Pancreas (tissue), 10 donors: Measurements from ENCODE around the gene AIRE. TPM values are rescaled to one million over a fixed set of nuclear protein-coding genes. Genes with fewer than 3 reads are reported as not detected.
A peak's percentile ranks its signal among the peaks of the same experiment; 100 is the strongest.

ENCODE experiments used
- ATAC-seq, 4 donors: fragments of 200-7000 bp; cut with Tn5 transposase; one replicate each; pipeline versions ENCODE4 v1.8.0 to v1.9.1; 2020; ENCODE audit warnings: mild to moderate bottlenecking in 4 of 4, moderate library complexity in 4 of 4
- DNase-seq, 6 donors: peaks; one replicate each; pipeline ENCODE4 v3.0.0-alpha.2; 2020
- FAIRE-seq: peaks from 2 replicates; lab custom pipeline; 2012; peaks lifted over from hg19 to GRCh38; lab: Jason Lieb, UNC
- H3K27ac ChIP-seq, 4 donors: fragments of 200-600 bp; sonication (generic); 1 replicate in 3 of 4; 2 replicates in 1 of 4; pipeline versions ENCODE4 v1.5.0 to v1.8.0; 2020
- H3K27me3 ChIP-seq, 4 donors: fragments of 200-600 bp; one replicate each; pipeline ENCODE4 v1.8.0; 2021
- H3K36me3 ChIP-seq, 3 donors: fragments of 200-600 bp; sonication (generic) in 1 of 3; one replicate each; pipeline versions ENCODE4 v1.5.0 to v1.8.0; 2020 to 2021
- H3K4me1 ChIP-seq, 3 donors: fragments of 200-600 bp; one replicate each; pipeline ENCODE4 v1.8.0; 2021
- H3K4me3 ChIP-seq, 4 donors: fragments of 200-600 bp; sonication (generic) in 2 of 4; one replicate each; pipeline versions ENCODE4 v1.5.0 to v1.8.0; 2020 to 2021
- H3K9me3 ChIP-seq, 4 donors: fragments of 200-600 bp; one replicate each; pipeline ENCODE4 v1.8.0; 2021
- CTCF ChIP-seq, 4 donors: fragments of 200-600 bp; sonication (generic) in 3 of 4; IDR thresholded peaks; one replicate each; pipeline versions ENCODE4 v1.5.0 to v1.8.0; 2021; ENCODE audit warnings: antibody characterized with exemption in 4 of 4
- WGBS, 2 donors: extraction: QIAGEN DNeasy Blood & Tissue Kit; methylation state at CpG; one replicate each; pipeline ENCODE4 v1.1.7; 2013; 5-methylcytosine and 5-hydroxymethylcytosine counted together
- intact Hi-C, 3 donors: fragments of 100-400 bp; cut with DNase I; formaldehyde crosslinking; loops; one replicate each; pipeline versions ENCODE4 v1.11.1 to v1.14.2; 2022
- polyA plus RNA-seq, 2 donors: library from polyadenylated mRNA; stranded (reverse); fragments of 200-250 nt; gene quantifications; one replicate each; pipeline ENCODE4 v1.2.3, GENCODE V29; 2013
- total RNA-seq, 6 donors: library from RNA; stranded (reverse); fragmentation: NEBNext Ultra II Directional in 4 of 6; extraction: Animal tissue kit (Norgen Biotek cat#: 25700) in 4 of 6; gene quantifications; one replicate each; pipeline versions ENCODE4 v1.2.1 to v1.2.4, GENCODE V29; 2021 to 2023
- donor health status: healthy with polysubstance abuse.
- donor health status: DM: no; HTN: no; CAD: no; lungs with moderate emphysema.
- donor health status: DM: no; HTN: no; CAD: no.
- donor health status: control.
- donor health status: control.
- donor health status: Bipolar disorder and iron deficiency.
- donor health status: DM: yes; HTN: yes; CAD: no.
- donor health status: DM: no; HTN: no; CAD: no.
- donor health status: DM: no; HTN: no; CAD: no.
- donor health status: DM: yes; HTN: yes; CAD: no.

AIRE gene
- total and polyA plus RNA-seq, 8 donors: 0.02 TPM; not detected in 7

- intact Hi-C loops: no loop called here
- Histone ChIP-seq H3K27ac (no peak overlapping the region), H3K27me3 (no peaks in the 10 kb centered on the region), H3K4me1 (no peaks in the 10 kb centered on the region), H3K4me3 (no peak overlapping the region), H3K36me3 (peaks cover 0 to 38% (median 10%) of the 10 kb centered on the region in 3 donors), H3K9me3 (no peaks in the 10 kb centered on the region)
- ATAC-seq: no peak
- FAIRE-seq: no peak
- DNase-seq: no peak
- WGBS, 2 donors: 94 to 95% methylated on average over 13 of the region's 13 CpGs
- TF ChIP-seq CTCF (IDR thresholded peaks at IDR 0.05): no peak
These were observed 35.2 kb downstream of the AIRE start for GRCh38 chr21:44320847-44321246.

- Histone ChIP-seq H3K9me3 (no peaks in the 10 kb centered on the region), H3K4me1 (no peaks in the 10 kb centered on the region), H3K36me3 (peaks cover 0 to 38% (median 14%) of the 10 kb centered on the region in 3 donors), H3K4me3 (no peak overlapping the region), H3K27ac (no peak overlapping the region), H3K27me3 (no peaks in the 10 kb centered on the region)
- WGBS, 2 donors: 95 to 97% methylated on average over 22 to 23 of the region's 23 CpGs
- peak in 1 of 6 donors; percentile 81 for DNase-seq
- no peak for ATAC-seq
- TF ChIP-seq CTCF (IDR thresholded peaks at IDR 0.05): no peak
- intact Hi-C loops: no loop called here
- FAIRE-seq: no peak
These were observed 36.3 kb downstream of the AIRE start for GRCh38 chr21:44321846-44322450.

- ATAC-seq (no peak), DNase-seq (peak in 1 of 6 donors; percentile 73), FAIRE-seq (no peak)
- peaks cover 0 to 38% (median 14%) of the 10 kb centered on the region in 3 donors for H3K36me3 ChIP-seq
- no peaks in the 10 kb centered on the region for H3K9me3 ChIP-seq
- H3K4me1 ChIP-seq: no peaks in the 10 kb centered on the region
- no peak overlapping the region for H3K27ac ChIP-seq
- WGBS, 2 donors: 93 to 94% methylated on average over 38 of the region's 38 CpGs
- no peaks in the 10 kb centered on the region for H3K27me3 ChIP-seq
- no peak overlapping the region for H3K4me3 ChIP-seq
- no peak for TF ChIP-seq CTCF (IDR thresholded peaks at IDR 0.05)
- intact Hi-C loops: no loop called here
These were observed 37.1 kb downstream of the AIRE start for GRCh38 chr21:44322621-44323325.

GRCh38 chr21:44323591-44323990 lies 37.9 kb downstream of the AIRE start:
- Histone ChIP-seq H3K9me3 (no peaks in the 10 kb centered on the region), H3K27me3 (no peaks in the 10 kb centered on the region), H3K27ac (no peak overlapping the region), H3K4me3 (no peak overlapping the region), H3K36me3 (peaks cover 0 to 38% (median 14%) of the 10 kb centered on the region in 3 donors), H3K4me1 (no peaks in the 10 kb centered on the region)
- FAIRE-seq (no peak), ATAC-seq (no peak), DNase-seq (peak in 1 of 6 donors; percentile 71)
- intact Hi-C loops: no loop called here
- WGBS, 2 donors: 87 to 95% methylated on average over 18 to 20 of the region's 20 CpGs
- TF ChIP-seq CTCF (IDR thresholded peaks at IDR 0.05): no peak
